K562 (cell line): ENCODE data around the gene UBE2S. TPM values are rescaled to one million over a fixed set of nuclear protein-coding genes. Genes with fewer than 3 reads are reported as not detected.

ENCODE experiments used
- C11orf30 ChIP-seq: fragments of 450-650 bp; IDR thresholded peaks from 2 replicates; pipeline ENCODE4 v1.6.1; 2016; ENCODE audit warnings: low read depth, mild to moderate bottlenecking
- CBX3 ChIP-seq, 2 experiments: IDR thresholded peaks; 1 replicate in 1 of 2; 2 replicates in 1 of 2; pipeline ENCODE4 v1.6.1; 2012; ENCODE audit warnings: inconsistent platforms in 2 of 2, low read length in 2 of 2, borderline replicate concordance in 1 of 2, control low read depth in 1 of 2
- CHD4 ChIP-seq: fragments of 200-600 bp; sonication (generic); IDR thresholded peaks from 3 replicates; pipeline ENCODE4 v1.6.1; 2012; ENCODE audit warnings: low read depth, mild to moderate bottlenecking, mixed read lengths, low read length, inconsistent platforms; ENCODE audit not compliant: insufficient read depth, insufficient replicate concordance, poor library complexity, severe bottlenecking
- CXXC5 ChIP-seq: fragments of 250-450 bp; sonication (Bioruptor Pico); IDR thresholded peaks from 2 replicates; pipeline ENCODE4 v1.8.0; 2022; ENCODE audit warnings: inconsistent platforms, mild to moderate bottlenecking, moderate library complexity
- FIP1L1 ChIP-seq: fragments of 200-400 bp; formaldehyde crosslinking; IDR thresholded peaks from 2 replicates; pipeline ENCODE4 v1.6.1; 2018; ENCODE audit warnings: mild to moderate bottlenecking, low read depth, low read length; ENCODE audit not compliant: poor library complexity, severe bottlenecking
- IRF1 ChIP-seq: sonication (generic); formaldehyde crosslinking; IDR thresholded peaks from 2 replicates; pipeline ENCODE4 v1.8.0; 2022; ENCODE audit warnings: missing genetic modification reagents, mild to moderate bottlenecking, borderline replicate concordance
- MAFF ChIP-seq: IDR thresholded peaks from 2 replicates; pipeline ENCODE4 v1.6.1; 2012; ENCODE audit warnings: low read length, improper control_type of control experiment
- MAZ ChIP-seq, 2 experiments: fragments of 450-650 bp in 1 of 2; sonication (generic) in 1 of 2; formaldehyde crosslinking; IDR thresholded peaks in 1 of 2; conservative IDR thresholded peaks in 1 of 2; 2 replicates each; pipeline versions ENCODE4 v1.4.0 to v1.5.0; 2020; ENCODE audit warnings: mild to moderate bottlenecking in 1 of 2, missing genetic modification reagents in 1 of 2
- MEIS2 ChIP-seq: fragments of 450-650 bp; IDR thresholded peaks from 2 replicates; pipeline ENCODE4 v1.6.1; 2014; ENCODE audit warnings: mild to moderate bottlenecking; ENCODE audit not compliant: partially characterized antibody
- MIER1 ChIP-seq: fragments of 450-650 bp; IDR thresholded peaks from 2 replicates; pipeline ENCODE4 v1.6.1; 2016; ENCODE audit warnings: antibody characterized with exemption, mild to moderate bottlenecking, low read depth
- MITF ChIP-seq: IDR thresholded peaks from 2 replicates; pipeline ENCODE4 v1.6.1; 2014; ENCODE audit warnings: antibody characterized with exemption
- MTA1 ChIP-seq: fragments of 450-650 bp; IDR thresholded peaks from 2 replicates; pipeline ENCODE4 v1.6.1; 2017; ENCODE audit warnings: borderline replicate concordance
- PATZ1 ChIP-seq: fragments of 250-450 bp; sonication (Bioruptor Pico); IDR thresholded peaks from 2 replicates; pipeline ENCODE4 v1.5.0; 2020; ENCODE audit warnings: mild to moderate bottlenecking, borderline replicate concordance
- SIX5 ChIP-seq, 2 experiments: IDR thresholded peaks; 2 replicates each; pipeline ENCODE4 v1.6.1; 2011; ENCODE audit warnings: low read length in 2 of 2, borderline replicate concordance in 1 of 2, low read depth in 1 of 2, mild to moderate bottlenecking in 1 of 2, moderate library complexity in 1 of 2; ENCODE audit not compliant: insufficient read depth in 1 of 2
- U2AF2 ChIP-seq: fragments of 200-400 bp; formaldehyde crosslinking; optimal IDR thresholded peaks from 2 replicates; pipeline ENCODE3; 2017; ENCODE audit warnings: low read depth, mild to moderate bottlenecking, low read length
- ZNF408 ChIP-seq: fragments of 250-450 bp; sonication (Bioruptor Pico); IDR thresholded peaks from 2 replicates; pipeline ENCODE4 v1.4.0; 2020; ENCODE audit warnings: low read depth, mild to moderate bottlenecking, moderate library complexity
- ZNF561 ChIP-seq: fragments of 450-650 bp; formaldehyde crosslinking; conservative IDR thresholded peaks from 2 replicates; pipeline ENCODE4 v1.4.0; 2020; ENCODE audit warnings: mild to moderate bottlenecking, moderate library complexity
- ZNF583 ChIP-seq: fragments of 250-450 bp; sonication (Bioruptor Pico); IDR thresholded peaks from 2 replicates; pipeline ENCODE4 v1.4.0; 2020
- ZNF79 ChIP-seq: fragments of 250-450 bp; sonication (Bioruptor Pico); IDR thresholded peaks from 2 replicates; pipeline ENCODE4 v1.4.0; 2020; ENCODE audit warnings: low read depth, mild to moderate bottlenecking, moderate library complexity
- polyA plus RNA-seq, 8 experiments: library from polyadenylated mRNA; depleted of rRNA in 4 of 8; stranded (reverse) in 5 of 8; unstranded in 3 of 8; fragments of >200 nt; fragmentation: Nextera tagmentation in 2 of 8; fragmentation: Illumina TruSeq in 1 of 8; extraction: Ambion mirVana in 2 of 8; extraction: Trizol in 1 of 8; gene quantifications; 2 replicates each; pipeline versions ENCODE4 v1.2.1 to v1.2.3, GENCODE V29; 2011 to 2014; ENCODE audit warnings: inconsistent platforms in 1 of 8, missing spikeins in 1 of 8
- total RNA-seq, 7 experiments: library from RNA; depleted of rRNA in 6 of 7; stranded (reverse); fragments of >200 nt in 6 of 7; fragmentation: Illumina TruSeq in 2 of 7; extraction: Trizol in 2 of 7; gene quantifications; 2 replicates each; pipeline versions ENCODE4 v1.2.1 to v1.2.3, GENCODE V29; 2011 to 2021; ENCODE audit warnings: low replicate concordance in 1 of 7
- TF ChIP-seq, protein P1 (sequence below): fragments of 250-450 bp; sonication (Bioruptor Pico); IDR thresholded peaks from 2 replicates; pipeline ENCODE4 v1.8.0; 2021; ENCODE audit warnings: moderate library complexity, mild to moderate bottlenecking, inconsistent platforms
- TF ChIP-seq, protein P2 (sequence below): fragments of 250-450 bp; sonication (Bioruptor Pico); IDR thresholded peaks from 2 replicates; pipeline ENCODE4 v1.5.0; 2021; ENCODE audit warnings: mild to moderate bottlenecking, moderate library complexity

UBE2S gene
- total and polyA plus RNA-seq, 9 of the 15 experiments (the other 6 are each of a cell fraction or from before 2014, with no cell fraction given) = 1.5 to 1,305 (median 157) TPM

DNA sequence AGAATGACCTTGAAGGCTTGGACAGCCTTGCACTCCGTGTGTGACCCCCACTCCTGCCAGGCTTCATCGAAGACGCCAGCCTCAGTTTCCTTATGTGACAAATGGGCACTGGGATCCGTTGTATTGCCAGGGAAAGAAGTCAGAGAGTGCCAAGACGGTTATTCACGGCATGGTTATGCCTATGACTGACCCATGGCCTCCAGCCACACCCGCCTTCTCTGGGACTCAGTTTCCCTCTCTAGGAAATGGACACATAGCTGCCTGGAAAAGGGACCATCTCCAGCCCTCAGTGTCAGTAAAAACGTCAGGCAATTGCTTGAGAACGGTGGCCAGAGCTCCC, 915 bp upstream of the UBE2S start (continued):
- no peak for TF ChIP-seq PATZ1
- TF ChIP-seq MAZ (CRISPR knock-in tag; conservative IDR thresholded peaks at IDR 0.05 in 1 of 2, IDR thresholded peaks at IDR 0.05 in 1 of 2) = no peak
- no peak for TF ChIP-seq SIX5 (IDR thresholded peaks at IDR 0.05; ENCODE audit: borderline replicate concordance in 1 of 2, insufficient read depth in 1 of 2, low read depth in 1 of 2, low read length in 2 of 2)
- no peak for TF ChIP-seq MAFF
- TF ChIP-seq IRF1 (CRISPR knock-in tag) = no peak
- no peak for TF ChIP-seq U2AF2
- no peak; a peak in 2 of 3 replicates for TF ChIP-seq CBX3 (IDR thresholded peaks at IDR 0.05; ENCODE audit: borderline replicate concordance in 1 of 2, low read length in 2 of 2)
- no peak for TF ChIP-seq CXXC5 (CRISPR knock-in tag)
- no peak for TF ChIP-seq MIER1
- no peak for TF ChIP-seq C11orf30
- no peak for TF ChIP-seq ZNF408 (CRISPR knock-in tag)
- TF ChIP-seq ZNF583 (CRISPR knock-in tag) = no peak; the same call in 1 of the 2 replicates
- no peak for TF ChIP-seq ZNF561
- TF ChIP-seq FIP1L1 = no peak
- no peak for TF ChIP-seq ZNF79 (CRISPR knock-in tag)
- TF ChIP-seq, protein P1, sequence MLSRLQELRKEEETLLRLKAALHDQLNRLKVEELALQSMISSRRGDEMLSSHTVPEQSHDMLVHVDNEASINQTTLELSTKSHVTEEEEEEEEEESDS (CRISPR knock-in tag) = no peak
- TF ChIP-seq, protein P2, sequence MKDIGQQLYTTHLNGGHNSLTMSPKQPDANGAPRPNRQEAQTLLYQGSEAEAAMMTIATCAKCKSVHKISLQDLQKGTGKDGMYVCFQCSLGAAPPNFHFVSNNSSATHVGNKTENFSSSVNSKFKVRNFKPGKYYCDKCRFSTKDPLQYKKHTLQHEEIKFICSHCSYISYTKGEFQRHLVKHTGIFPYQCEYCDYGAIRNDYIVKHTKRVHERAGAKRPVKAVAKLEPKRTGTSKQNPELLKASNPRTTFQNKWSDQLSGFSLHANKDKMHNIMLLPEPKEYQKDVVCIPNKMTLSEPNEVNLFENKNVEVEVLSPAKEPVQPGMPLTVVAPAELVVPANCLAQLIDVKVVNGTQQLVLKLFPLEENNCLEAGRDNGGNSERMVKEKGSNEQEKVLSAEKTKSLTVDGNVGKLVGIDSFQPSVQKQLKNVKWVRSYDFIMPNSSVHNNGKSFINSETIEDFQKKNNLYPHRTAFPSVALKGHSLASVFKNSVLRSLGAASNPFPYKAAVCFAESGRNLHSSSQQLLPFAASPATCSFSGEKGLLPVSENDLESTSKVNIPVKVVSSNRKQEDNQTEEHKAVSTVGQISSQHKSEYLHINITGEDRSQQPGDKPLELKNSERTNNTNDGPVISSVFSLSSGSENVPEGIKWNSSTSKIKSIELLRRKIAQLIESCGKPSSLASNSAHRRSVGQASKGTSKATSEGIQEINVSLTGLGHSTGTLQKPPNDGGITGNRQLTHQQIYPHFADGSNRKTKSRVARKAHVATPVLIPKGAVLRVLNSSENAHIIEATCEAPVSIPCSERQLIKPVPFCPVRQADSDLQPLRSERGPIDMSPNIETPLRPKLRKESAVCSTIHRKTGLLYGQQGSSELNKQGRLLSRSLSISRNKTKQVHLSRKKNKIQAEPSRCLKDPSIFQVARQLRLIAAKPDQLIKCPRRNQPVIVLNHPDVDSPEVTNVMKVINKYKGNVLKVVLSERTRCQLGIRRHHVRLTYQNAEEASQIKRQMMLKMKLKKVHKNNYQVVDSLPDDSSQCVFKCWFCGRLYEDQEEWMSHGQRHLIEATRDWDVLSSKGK (CRISPR knock-in tag) = no peak
- TF ChIP-seq CHD4 = peak; percentile 69
- no peak for TF ChIP-seq MTA1
- no peak for TF ChIP-seq MEIS2
- TF ChIP-seq MITF = no peak
